ENCODE measurements around the gene FOXC2.
"Not testable (repeated sequence)": the region's sequence is repeated elsewhere in the genome, so short reads cannot be mapped to it uniquely, and the experiment has no call there.

Gene FOXC2

GRCh38 chr16:86574646-86575045 lies 8.0 kb downstream of the FOXC2 start:
- no peak for DNase-seq

- DNase-seq = no peak
Observed at GRCh38 chr16:86575095-86575685, 8.6 kb downstream of the FOXC2 start.

- DNase-seq = peak; percentile 88
Observed at GRCh38 chr16:86575754-86576557, 9.3 kb downstream of the FOXC2 start.

GRCh38 chr16:86576591-86577313 lies 10.1 kb downstream of the FOXC2 start:
- DNase-seq = no peak

- DNase-seq = no peak
Observed at GRCh38 chr16:86577314-86577971, 10.8 kb downstream of the FOXC2 start.

GRCh38 chr16:86578061-86578599 lies 11.5 kb downstream of the FOXC2 start, which contains the start of gene FOXL1:
Gene FOXL1, plus strand, starts transcription at chr16:86578549. Its CDS starts 175 bp downstream, at chr16:86578724.
- no peak for DNase-seq

- DNase-seq = no peak
Observed at GRCh38 chr16:86578611-86579267, 12.1 kb downstream of the FOXC2 start.

GRCh38 chr16:86579268-86580062 lies 12.8 kb downstream of the FOXC2 start:
- no peak for DNase-seq

- no peak for DNase-seq
Observed at GRCh38 chr16:86580063-86580790, 13.6 kb downstream of the FOXC2 start.

GRCh38 chr16:86580791-86581170 lies 14.2 kb downstream of the FOXC2 start:
- DNase-seq = no peak

GRCh38 chr16:86581458-86581857 lies 14.8 kb downstream of the FOXC2 start:
- no peak for DNase-seq

GRCh38 chr16:86584071-86584685 lies 17.5 kb downstream of the FOXC2 start:
- no peak for DNase-seq

GRCh38 chr16:86584726-86585721 lies 18.4 kb downstream of the FOXC2 start:
- no peak for DNase-seq

GRCh38 chr16:86585821-86586611 lies 19.4 kb downstream of the FOXC2 start:
- peak; percentile 9 for DNase-seq

GRCh38 chr16:86587487-86587886 lies 20.9 kb downstream of the FOXC2 start:
- no peak for DNase-seq

GRCh38 chr16:86587955-86588354 lies 21.3 kb downstream of the FOXC2 start:
- not testable (repeated sequence) for DNase-seq

GRCh38 chr16:86590501-86591144 lies 24.0 kb downstream of the FOXC2 start:
- peak; percentile 54 for DNase-seq

- no peak for DNase-seq
Observed at GRCh38 chr16:86591270-86591669, 24.6 kb downstream of the FOXC2 start.
